ENCODE results near the gene TALDO1. TPM values are rescaled to one million over a fixed set of nuclear protein-coding genes. Genes with fewer than 3 reads are reported as not detected.

Gene TALDO1
- total and polyA plus RNA-seq, 2 of the 8 experiments (the other 6 are each of a cell fraction or from before 2014, with no cell fraction given) = 265 to 308 TPM

GRCh38 chr11:699753-700152, 47.5 kb upstream of the TALDO1 start:
- H2BK5ac ChIP-seq (ENCODE audit: low read depth, low read length) = no peak overlapping the region
- DNase-seq (ENCODE audit: low read depth in 1 of 2, low spot score in 2 of 2) = no peak
- no peaks in the 10 kb centered on the region for H3K27me3 ChIP-seq (replicated peaks in 1 of 4; ENCODE audit: control insufficient read depth in 3 of 4, extremely low read depth in 1 of 4, insufficient read depth in 3 of 4, low read length in 3 of 4)
- no peak overlapping the region for H3K4me3 ChIP-seq (ENCODE audit: extremely low read depth in 1 of 4, insufficient read depth in 2 of 4, low read depth in 3 of 4, low read length in 4 of 4)
- no peak overlapping the region for H2BK120ac ChIP-seq (replicated peaks; ENCODE audit: low read depth, low read length)
- H3K23me2 ChIP-seq (ENCODE audit: low read depth, low read length) = peaks cover 2% of the 10 kb centered on the region; the same call in 1 of the 2 replicates
- no peak overlapping the region for H3K4ac ChIP-seq (replicated peaks; ENCODE audit: insufficient read length, low read depth, low read length)
- H3K79me2 ChIP-seq (ENCODE audit: control insufficient read depth in 1 of 2, insufficient read depth in 2 of 2, low read length in 2 of 2) = no peaks in the 10 kb centered on the region
- H2BK20ac ChIP-seq (ENCODE audit: low read length) = no peak overlapping the region
- H3K9me3 ChIP-seq (ENCODE audit: insufficient read depth in 2 of 2, low read depth in 1 of 2, low read length in 1 of 2) = no peaks in the 10 kb centered on the region
- no peak overlapping the region for H2BK15ac ChIP-seq (ENCODE audit: low read length)
- no peaks in the 10 kb centered on the region for H3K79me1 ChIP-seq (ENCODE audit: low read depth, low read length)
- H2AK5ac ChIP-seq (ENCODE audit: low read depth, low read length) = no peak overlapping the region
- H3K4me2 ChIP-seq (ENCODE audit: insufficient read depth in 1 of 2, low read depth in 2 of 2, low read length in 2 of 2) = no peak overlapping the region
- H3K9ac ChIP-seq (replicated peaks in 1 of 4; ENCODE audit: extremely low read depth in 1 of 4, low read depth in 3 of 4, low read length in 3 of 4) = no peak overlapping the region; a peak in 1 of 7 replicates
- CTCF ChIA-PET (ENCODE audit: partially characterized antibody) = interaction anchor here (0.6 to 1.7 kb wide), 5 partner anchors 19 to 63 kb away, joined by 3 to 4 read pairs (median 3); no protein-coding TSS in a partner anchor
- no peak overlapping the region for H3K27ac ChIP-seq (ENCODE audit: low read depth, low read length)
- H2BK12ac ChIP-seq (ENCODE audit: low read depth, low read length) = no peak overlapping the region
- no peak overlapping the region for H3K56ac ChIP-seq (replicated peaks; ENCODE audit: insufficient read length, low read depth, low read length)
- TF ChIP-seq RAD21 (IDR thresholded peaks at IDR 0.05 in 1 of 2, conservative IDR thresholded peaks at IDR 0.05 in 1 of 2; ENCODE audit: low read depth in 2 of 2, low read length in 2 of 2) (no peak), TAF1 (IDR thresholded peaks at IDR 0.05; ENCODE audit: low read depth, low read length) (no peak), MAX (IDR thresholded peaks at IDR 0.05) (no peak), FOSL1 (IDR thresholded peaks at IDR 0.05; ENCODE audit: insufficient read depth, low read depth, low read length) (no peak), EGR1 (IDR thresholded peaks at IDR 0.05; ENCODE audit: borderline replicate concordance, low read depth, low read length) (no peak), TCF12 (IDR thresholded peaks at IDR 0.05; ENCODE audit: low read depth, low read length) (no peak), EZH2 (IDR thresholded peaks at IDR 0.05; ENCODE audit: low read depth, low read length, severe bottlenecking) (no peak), SUZ12 (IDR thresholded peaks at IDR 0.05; ENCODE audit: low read length) (no peak), RBBP5 (IDR thresholded peaks at IDR 0.05; ENCODE audit: borderline replicate concordance, low read depth, low read length) (no peak), HDAC2 (IDR thresholded peaks at IDR 0.05; ENCODE audit: borderline replicate concordance in 1 of 2, low read depth in 2 of 2, low read length in 2 of 2) (no peak), TAF7 (optimal IDR thresholded peaks at IDR 0.05; ENCODE audit: borderline replicate concordance, low read depth, low read length) (no peak), BCL11A (IDR thresholded peaks at IDR 0.05; ENCODE audit: low read depth in 2 of 2, low read length in 2 of 2) (no peak)
- H4K91ac ChIP-seq (replicated peaks; ENCODE audit: insufficient read length, low read length) = no peak overlapping the region
- no peak overlapping the region for H4K5ac ChIP-seq (ENCODE audit: insufficient read length, low read depth, low read length)
- H3K14ac ChIP-seq (ENCODE audit: insufficient read length) = no peak overlapping the region
- peak overlapping the region; percentile 57; the same call in 1 of the 2 replicates for H4K8ac ChIP-seq (ENCODE audit: extremely low read depth, insufficient read depth, low read length)
- peaks cover 0 to 4% of the 10 kb centered on the region in 2 experiments for H4K20me1 ChIP-seq (replicated peaks in 1 of 2; ENCODE audit: control insufficient read depth in 1 of 2, insufficient read depth in 2 of 2, low read length in 2 of 2)
- no peak overlapping the region for H2AFZ ChIP-seq (ENCODE audit: low read length)
- no peak overlapping the region for H3K18ac ChIP-seq (ENCODE audit: extremely low read depth, low read length)
- H3K23ac ChIP-seq (ENCODE audit: insufficient read length) = no peak overlapping the region
- POLR2A ChIA-PET (ENCODE audit: partially characterized antibody) = interaction anchor here (0.6 to 2.0 kb wide), 3 partner anchors 26 to 53 kb away, joined by 3 to 6 read pairs (median 4); no protein-coding TSS in a partner anchor
- 94% methylated on average over 1 of the region's 1 CpG; no CpG with 5 or more reads in 1 of the 2 experiments for WGBS, 2 experiments (ENCODE audit: extremely low coverage in 1 of 2, insufficient coverage in 1 of 2, insufficient read length in 1 of 2, insufficient replicate concordance in 2 of 2, low coverage in 1 of 2, low lambda C conversion rate in 2 of 2, missing lambda C conversion rate in 1 of 2)
- no peaks in the 10 kb centered on the region for H3K36me3 ChIP-seq (ENCODE audit: control insufficient read depth in 2 of 4, insufficient read depth in 4 of 4, low read length in 3 of 4)
- FAIRE-seq = no peak
- peaks cover 0 to 10% (median 6%) of the 10 kb centered on the region in 4 experiments; a peak in 6 of 7 replicates for H3K4me1 ChIP-seq (replicated peaks in 1 of 4; ENCODE audit: control insufficient read depth in 3 of 4, insufficient read depth in 4 of 4, low read length in 3 of 4)

Measured in H1 (cell line).